ENCODE measurements around the gene CAMK1D. TPM values are rescaled to one million over a fixed set of nuclear protein-coding genes. Genes with fewer than 3 reads are reported as not detected.

The CAMK1D gene
- total RNA-seq, 1 experiment from 2014 or later = 10.2 TPM

- H3K27ac Mint-ChIP-seq = no peak overlapping the region; the same call in 1 of the 2 replicates
- CTCF ChIA-PET = no interaction called here
- DNase-seq (ENCODE audit: low spot score) = no peak
Observed at GRCh38 chr10:12448729-12449391, 99.5 kb downstream of the CAMK1D start.

GRCh38 chr10:12455318-12455717 lies 106.0 kb downstream of the CAMK1D start:
- POLR2A ChIA-PET = no interaction called here
- H3K27ac Mint-ChIP-seq = no peak overlapping the region
- H3K9me3 Mint-ChIP-seq = no peaks in the 10 kb centered on the region

More at GRCh38 chr10:12448729-12449391, 99.5 kb downstream of the CAMK1D start:
- TF ChIP-seq ZNF317 (CRISPR knock-in tag; IDR thresholded peaks at IDR 0.05; ENCODE audit: borderline replicate concordance, low read depth) = no peak
- no peak for TF ChIP-seq FOXP4 (CRISPR knock-in tag; IDR thresholded peaks at IDR 0.05)
- no peak for TF ChIP-seq ZNF121 (CRISPR knock-in tag; IDR thresholded peaks at IDR 0.05)
- Mint-ChIP-seq H3K9me3 (no peaks in the 10 kb centered on the region; the same call in 1 of the 2 replicates), H3K36me3 (no peaks in the 10 kb centered on the region), H3K4me3 (no peak overlapping the region), H3K27me3 (ENCODE audit: low read depth) (no peaks in the 10 kb centered on the region), H3K4me1 (peaks cover 20% of the 10 kb centered on the region)
- ATAC-seq = no peak
- POLR2A ChIA-PET = no interaction called here

More at GRCh38 chr10:12455318-12455717, 106.0 kb downstream of the CAMK1D start:
- Mint-ChIP-seq H3K27me3 (ENCODE audit: low read depth) (no peaks in the 10 kb centered on the region), H3K4me1 (peaks cover 7% of the 10 kb centered on the region), H3K36me3 (no peaks in the 10 kb centered on the region), H3K4me3 (no peak overlapping the region)
- CTCF ChIA-PET = interaction anchor here (0.7 kb wide), 1 partner anchor 201 kb away, joined by 3 read pairs; no protein-coding TSS in a partner anchor
- no peak for DNase-seq (ENCODE audit: low spot score)
- TF ChIP-seq AFF4 (CRISPR knock-in tag; IDR thresholded peaks at IDR 0.05; ENCODE audit: borderline replicate concordance) (no peak), ATF3 (CRISPR knock-in tag; conservative IDR thresholded peaks at IDR 0.05) (no peak), ZBTB21 (CRISPR knock-in tag; IDR thresholded peaks at IDR 0.05; ENCODE audit: borderline replicate concordance) (no peak), PREB (CRISPR knock-in tag; IDR thresholded peaks at IDR 0.05; ENCODE audit: borderline replicate concordance) (no peak), ZMAT4 (CRISPR knock-in tag; IDR thresholded peaks at IDR 0.05) (no peak), FOXP1 (CRISPR knock-in tag; IDR thresholded peaks at IDR 0.05; ENCODE audit: borderline replicate concordance) (no peak), SOX15 (CRISPR knock-in tag; IDR thresholded peaks at IDR 0.05) (no peak), E2F5 (CRISPR knock-in tag; IDR thresholded peaks at IDR 0.05) (no peak), ZNF219 (CRISPR knock-in tag; IDR thresholded peaks at IDR 0.05; ENCODE audit: borderline replicate concordance) (no peak), CREB1 (CRISPR knock-in tag; IDR thresholded peaks at IDR 0.05) (no peak), SP1 (CRISPR knock-in tag; conservative IDR thresholded peaks at IDR 0.05) (no peak), PRRX2 (CRISPR knock-in tag; IDR thresholded peaks at IDR 0.05) (no peak), STAT6 (CRISPR knock-in tag; conservative IDR thresholded peaks at IDR 0.05; ENCODE audit: low read depth) (no peak), USF2 (CRISPR knock-in tag; IDR thresholded peaks at IDR 0.05) (no peak)
- ATAC-seq = no peak

Data from WTC11 (cell line).